ENCODE data around the gene GINS2.

DNA sequence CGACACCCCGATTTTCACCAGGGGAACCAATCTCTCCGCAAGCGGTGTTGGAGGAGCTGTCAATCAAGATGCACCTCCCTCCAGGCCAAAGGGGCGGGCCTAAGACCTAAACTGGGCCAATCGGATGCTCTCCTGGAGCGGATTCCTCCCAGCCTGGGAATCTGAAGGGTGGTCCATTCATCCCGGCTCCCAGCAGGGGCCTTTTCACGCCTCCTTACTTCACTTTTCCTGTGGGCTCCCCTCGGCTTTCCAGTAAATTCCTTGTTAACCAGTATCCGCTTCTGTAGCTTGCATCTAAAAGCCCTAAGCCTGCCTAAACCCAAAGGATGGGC, 45.1 kb upstream of the GINS2 start:
- TF ChIP-seq, protein P1, sequence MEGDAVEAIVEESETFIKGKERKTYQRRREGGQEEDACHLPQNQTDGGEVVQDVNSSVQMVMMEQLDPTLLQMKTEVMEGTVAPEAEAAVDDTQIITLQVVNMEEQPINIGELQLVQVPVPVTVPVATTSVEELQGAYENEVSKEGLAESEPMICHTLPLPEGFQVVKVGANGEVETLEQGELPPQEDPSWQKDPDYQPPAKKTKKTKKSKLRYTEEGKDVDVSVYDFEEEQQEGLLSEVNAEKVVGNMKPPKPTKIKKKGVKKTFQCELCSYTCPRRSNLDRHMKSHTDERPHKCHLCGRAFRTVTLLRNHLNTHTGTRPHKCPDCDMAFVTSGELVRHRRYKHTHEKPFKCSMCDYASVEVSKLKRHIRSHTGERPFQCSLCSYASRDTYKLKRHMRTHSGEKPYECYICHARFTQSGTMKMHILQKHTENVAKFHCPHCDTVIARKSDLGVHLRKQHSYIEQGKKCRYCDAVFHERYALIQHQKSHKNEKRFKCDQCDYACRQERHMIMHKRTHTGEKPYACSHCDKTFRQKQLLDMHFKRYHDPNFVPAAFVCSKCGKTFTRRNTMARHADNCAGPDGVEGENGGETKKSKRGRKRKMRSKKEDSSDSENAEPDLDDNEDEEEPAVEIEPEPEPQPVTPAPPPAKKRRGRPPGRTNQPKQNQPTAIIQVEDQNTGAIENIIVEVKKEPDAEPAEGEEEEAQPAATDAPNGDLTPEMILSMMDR (conservative IDR thresholded peaks at IDR 0.05; ENCODE audit: low read depth in 2 of 2) = no peak
- TF ChIP-seq EZH2 (IDR thresholded peaks at IDR 0.05; ENCODE audit: low read depth, unreplicated experiment) (no peak), POLR2AphosphoS5 (IDR thresholded peaks at IDR 0.05; ENCODE audit: low read depth) (no peak), EZH2phosphoT487 (IDR thresholded peaks at IDR 0.05; ENCODE audit: unreplicated experiment) (no peak), STAT1 (IDR thresholded peaks at IDR 0.05; ENCODE audit: unreplicated experiment) (no peak), ZNF114 (CRISPR knock-in tag; IDR thresholded peaks at IDR 0.05) (no peak), CREB1 (CRISPR knock-in tag; IDR thresholded peaks at IDR 0.05; ENCODE audit: low read depth) (no peak), JUNB (IDR thresholded peaks at IDR 0.05; ENCODE audit: unreplicated experiment) (no peak)
- TF ChIP-seq, protein P2, sequence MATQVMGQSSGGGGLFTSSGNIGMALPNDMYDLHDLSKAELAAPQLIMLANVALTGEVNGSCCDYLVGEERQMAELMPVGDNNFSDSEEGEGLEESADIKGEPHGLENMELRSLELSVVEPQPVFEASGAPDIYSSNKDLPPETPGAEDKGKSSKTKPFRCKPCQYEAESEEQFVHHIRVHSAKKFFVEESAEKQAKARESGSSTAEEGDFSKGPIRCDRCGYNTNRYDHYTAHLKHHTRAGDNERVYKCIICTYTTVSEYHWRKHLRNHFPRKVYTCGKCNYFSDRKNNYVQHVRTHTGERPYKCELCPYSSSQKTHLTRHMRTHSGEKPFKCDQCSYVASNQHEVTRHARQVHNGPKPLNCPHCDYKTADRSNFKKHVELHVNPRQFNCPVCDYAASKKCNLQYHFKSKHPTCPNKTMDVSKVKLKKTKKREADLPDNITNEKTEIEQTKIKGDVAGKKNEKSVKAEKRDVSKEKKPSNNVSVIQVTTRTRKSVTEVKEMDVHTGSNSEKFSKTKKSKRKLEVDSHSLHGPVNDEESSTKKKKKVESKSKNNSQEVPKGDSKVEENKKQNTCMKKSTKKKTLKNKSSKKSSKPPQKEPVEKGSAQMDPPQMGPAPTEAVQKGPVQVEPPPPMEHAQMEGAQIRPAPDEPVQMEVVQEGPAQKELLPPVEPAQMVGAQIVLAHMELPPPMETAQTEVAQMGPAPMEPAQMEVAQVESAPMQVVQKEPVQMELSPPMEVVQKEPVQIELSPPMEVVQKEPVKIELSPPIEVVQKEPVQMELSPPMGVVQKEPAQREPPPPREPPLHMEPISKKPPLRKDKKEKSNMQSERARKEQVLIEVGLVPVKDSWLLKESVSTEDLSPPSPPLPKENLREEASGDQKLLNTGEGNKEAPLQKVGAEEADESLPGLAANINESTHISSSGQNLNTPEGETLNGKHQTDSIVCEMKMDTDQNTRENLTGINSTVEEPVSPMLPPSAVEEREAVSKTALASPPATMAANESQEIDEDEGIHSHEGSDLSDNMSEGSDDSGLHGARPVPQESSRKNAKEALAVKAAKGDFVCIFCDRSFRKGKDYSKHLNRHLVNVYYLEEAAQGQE (IDR thresholded peaks at IDR 0.05; ENCODE audit: unreplicated experiment) = no peak
- TF ChIP-seq, protein P3, sequence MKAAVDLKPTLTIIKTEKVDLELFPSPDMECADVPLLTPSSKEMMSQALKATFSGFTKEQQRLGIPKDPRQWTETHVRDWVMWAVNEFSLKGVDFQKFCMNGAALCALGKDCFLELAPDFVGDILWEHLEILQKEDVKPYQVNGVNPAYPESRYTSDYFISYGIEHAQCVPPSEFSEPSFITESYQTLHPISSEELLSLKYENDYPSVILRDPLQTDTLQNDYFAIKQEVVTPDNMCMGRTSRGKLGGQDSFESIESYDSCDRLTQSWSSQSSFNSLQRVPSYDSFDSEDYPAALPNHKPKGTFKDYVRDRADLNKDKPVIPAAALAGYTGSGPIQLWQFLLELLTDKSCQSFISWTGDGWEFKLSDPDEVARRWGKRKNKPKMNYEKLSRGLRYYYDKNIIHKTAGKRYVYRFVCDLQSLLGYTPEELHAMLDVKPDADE (IDR thresholded peaks at IDR 0.05) = no peak
- TF ChIP-seq, protein P4, sequence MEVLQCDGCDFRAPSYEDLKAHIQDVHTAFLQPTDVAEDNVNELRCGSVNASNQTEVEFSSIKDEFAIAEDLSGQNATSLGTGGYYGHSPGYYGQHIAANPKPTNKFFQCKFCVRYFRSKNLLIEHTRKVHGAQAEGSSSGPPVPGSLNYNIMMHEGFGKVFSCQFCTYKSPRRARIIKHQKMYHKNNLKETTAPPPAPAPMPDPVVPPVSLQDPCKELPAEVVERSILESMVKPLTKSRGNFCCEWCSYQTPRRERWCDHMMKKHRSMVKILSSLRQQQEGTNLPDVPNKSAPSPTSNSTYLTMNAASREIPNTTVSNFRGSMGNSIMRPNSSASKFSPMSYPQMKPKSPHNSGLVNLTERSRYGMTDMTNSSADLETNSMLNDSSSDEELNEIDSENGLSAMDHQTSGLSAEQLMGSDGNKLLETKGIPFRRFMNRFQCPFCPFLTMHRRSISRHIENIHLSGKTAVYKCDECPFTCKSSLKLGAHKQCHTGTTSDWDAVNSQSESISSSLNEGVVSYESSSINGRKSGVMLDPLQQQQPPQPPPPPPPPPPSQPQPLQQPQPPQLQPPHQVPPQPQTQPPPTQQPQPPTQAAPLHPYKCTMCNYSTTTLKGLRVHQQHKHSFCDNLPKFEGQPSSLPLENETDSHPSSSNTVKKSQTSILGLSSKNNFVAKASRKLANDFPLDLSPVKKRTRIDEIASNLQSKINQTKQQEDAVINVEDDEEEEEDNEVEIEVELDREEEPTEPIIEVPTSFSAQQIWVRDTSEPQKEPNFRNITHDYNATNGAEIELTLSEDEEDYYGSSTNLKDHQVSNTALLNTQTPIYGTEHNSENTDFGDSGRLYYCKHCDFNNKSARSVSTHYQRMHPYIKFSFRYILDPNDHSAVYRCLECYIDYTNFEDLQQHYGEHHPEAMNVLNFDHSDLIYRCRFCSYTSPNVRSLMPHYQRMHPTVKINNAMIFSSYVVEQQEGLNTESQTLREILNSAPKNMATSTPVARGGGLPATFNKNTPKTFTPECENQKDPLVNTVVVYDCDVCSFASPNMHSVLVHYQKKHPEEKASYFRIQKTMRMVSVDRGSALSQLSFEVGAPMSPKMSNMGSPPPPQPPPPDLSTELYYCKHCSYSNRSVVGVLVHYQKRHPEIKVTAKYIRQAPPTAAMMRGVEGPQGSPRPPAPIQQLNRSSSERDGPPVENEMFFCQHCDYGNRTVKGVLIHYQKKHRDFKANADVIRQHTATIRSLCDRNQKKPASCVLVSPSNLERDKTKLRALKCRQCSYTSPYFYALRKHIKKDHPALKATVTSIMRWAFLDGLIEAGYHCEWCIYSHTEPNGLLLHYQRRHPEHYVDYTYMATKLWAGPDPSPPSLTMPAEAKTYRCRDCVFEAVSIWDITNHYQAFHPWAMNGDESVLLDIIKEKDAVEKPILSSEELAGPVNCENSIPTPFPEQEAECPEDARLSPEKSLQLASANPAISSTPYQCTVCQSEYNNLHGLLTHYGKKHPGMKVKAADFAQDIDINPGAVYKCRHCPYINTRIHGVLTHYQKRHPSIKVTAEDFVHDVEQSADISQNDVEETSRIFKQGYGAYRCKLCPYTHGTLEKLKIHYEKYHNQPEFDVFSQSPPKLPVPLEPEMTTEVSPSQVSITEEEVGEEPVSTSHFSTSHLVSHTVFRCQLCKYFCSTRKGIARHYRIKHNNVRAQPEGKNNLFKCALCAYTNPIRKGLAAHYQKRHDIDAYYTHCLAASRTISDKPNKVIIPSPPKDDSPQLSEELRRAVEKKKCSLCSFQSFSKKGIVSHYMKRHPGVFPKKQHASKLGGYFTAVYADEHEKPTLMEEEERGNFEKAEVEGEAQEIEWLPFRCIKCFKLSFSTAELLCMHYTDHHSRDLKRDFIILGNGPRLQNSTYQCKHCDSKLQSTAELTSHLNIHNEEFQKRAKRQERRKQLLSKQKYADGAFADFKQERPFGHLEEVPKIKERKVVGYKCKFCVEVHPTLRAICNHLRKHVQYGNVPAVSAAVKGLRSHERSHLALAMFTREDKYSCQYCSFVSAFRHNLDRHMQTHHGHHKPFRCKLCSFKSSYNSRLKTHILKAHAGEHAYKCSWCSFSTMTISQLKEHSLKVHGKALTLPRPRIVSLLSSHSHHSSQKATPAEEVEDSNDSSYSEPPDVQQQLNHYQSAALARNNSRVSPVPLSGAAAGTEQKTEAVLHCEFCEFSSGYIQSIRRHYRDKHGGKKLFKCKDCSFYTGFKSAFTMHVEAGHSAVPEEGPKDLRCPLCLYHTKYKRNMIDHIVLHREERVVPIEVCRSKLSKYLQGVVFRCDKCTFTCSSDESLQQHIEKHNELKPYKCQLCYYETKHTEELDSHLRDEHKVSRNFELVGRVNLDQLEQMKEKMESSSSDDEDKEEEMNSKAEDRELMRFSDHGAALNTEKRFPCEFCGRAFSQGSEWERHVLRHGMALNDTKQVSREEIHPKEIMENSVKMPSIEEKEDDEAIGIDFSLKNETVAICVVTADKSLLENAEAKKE (CRISPR knock-in tag; IDR thresholded peaks at IDR 0.05) = no peak
